Subcutaneous abdominal adipose tissue (tissue), 5 donors: ENCODE measurements around the gene REG3G.

Experiments
- H3K27ac ChIP-seq: one replicate; pipeline ENCODE4 v1.7.0; 2013; ENCODE audit warnings: low read depth, mild to moderate bottlenecking, inconsistent platforms, low read length, moderate library complexity
- H3K27me3 ChIP-seq, 5 donors: one replicate each; pipeline ENCODE4 v1.7.0; 2013; ENCODE audit warnings: low read length in 5 of 5, inconsistent platforms in 1 of 5; ENCODE audit not compliant: control insufficient read depth in 5 of 5, insufficient read depth in 4 of 5
- H3K36me3 ChIP-seq, 5 donors: one replicate each; pipeline ENCODE4 v1.7.0; 2013; ENCODE audit warnings: low read length in 5 of 5; ENCODE audit not compliant: control insufficient read depth in 5 of 5, insufficient read depth in 5 of 5
- H3K4me1 ChIP-seq, 5 donors: one replicate each; pipeline ENCODE4 v1.7.0; 2013; ENCODE audit warnings: low read length in 5 of 5, mild to moderate bottlenecking in 3 of 5, moderate library complexity in 1 of 5; ENCODE audit not compliant: control insufficient read depth in 5 of 5, insufficient read depth in 5 of 5
- H3K4me3 ChIP-seq, 5 donors: one replicate each; pipeline ENCODE4 v1.7.0; 2013; ENCODE audit warnings: low read length in 5 of 5, low read depth in 1 of 5
- H3K9ac ChIP-seq, 5 donors: one replicate each; pipeline ENCODE4 v1.7.0; 2013; ENCODE audit warnings: low read length in 5 of 5, mild to moderate bottlenecking in 4 of 5, moderate library complexity in 3 of 5
- H3K9me3 ChIP-seq, 5 donors: one replicate each; pipeline ENCODE4 v1.7.0; 2013; ENCODE audit warnings: low read length in 5 of 5; ENCODE audit not compliant: control insufficient read depth in 5 of 5
- donor health status: healthy.
- donor health status: healthy.
- donor health status: healthy.
- donor health status: healthy.
- donor health status: healthy.

The REG3G gene

DNA sequence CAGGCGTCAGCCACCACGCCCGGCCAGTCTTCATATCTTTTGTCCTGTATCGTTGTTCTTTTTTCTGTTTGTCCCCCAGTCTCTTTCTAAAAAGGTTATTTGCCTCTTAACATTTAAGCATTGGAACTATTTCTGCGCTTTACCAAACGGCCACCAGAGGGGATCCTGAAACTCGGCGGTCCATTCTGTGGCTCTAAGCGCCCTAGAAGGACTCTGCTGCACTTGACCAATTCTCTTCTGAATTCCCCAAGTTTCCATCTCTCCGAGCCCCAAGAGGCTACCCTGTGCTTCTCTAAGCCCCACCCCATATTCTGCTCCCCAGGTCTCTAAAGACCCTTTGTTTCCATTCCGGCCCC is 33.1 kb upstream of the REG3G start:
- no peak overlapping the region for H3K9ac ChIP-seq
- H3K4me1 ChIP-seq = peaks cover 0 to 10% (median 5%) of the 10 kb centered on the region in 5 donors
- peak overlapping the region in 1 of 5 donors; percentile 18 for H3K4me3 ChIP-seq
- H3K36me3 ChIP-seq = no peaks in the 10 kb centered on the region
- H3K27ac ChIP-seq = no peak overlapping the region
- H3K9me3 ChIP-seq = no peaks in the 10 kb centered on the region
- peaks cover 12 to 33% (median 27%) of the 10 kb centered on the region in 5 donors for H3K27me3 ChIP-seq

DNA sequence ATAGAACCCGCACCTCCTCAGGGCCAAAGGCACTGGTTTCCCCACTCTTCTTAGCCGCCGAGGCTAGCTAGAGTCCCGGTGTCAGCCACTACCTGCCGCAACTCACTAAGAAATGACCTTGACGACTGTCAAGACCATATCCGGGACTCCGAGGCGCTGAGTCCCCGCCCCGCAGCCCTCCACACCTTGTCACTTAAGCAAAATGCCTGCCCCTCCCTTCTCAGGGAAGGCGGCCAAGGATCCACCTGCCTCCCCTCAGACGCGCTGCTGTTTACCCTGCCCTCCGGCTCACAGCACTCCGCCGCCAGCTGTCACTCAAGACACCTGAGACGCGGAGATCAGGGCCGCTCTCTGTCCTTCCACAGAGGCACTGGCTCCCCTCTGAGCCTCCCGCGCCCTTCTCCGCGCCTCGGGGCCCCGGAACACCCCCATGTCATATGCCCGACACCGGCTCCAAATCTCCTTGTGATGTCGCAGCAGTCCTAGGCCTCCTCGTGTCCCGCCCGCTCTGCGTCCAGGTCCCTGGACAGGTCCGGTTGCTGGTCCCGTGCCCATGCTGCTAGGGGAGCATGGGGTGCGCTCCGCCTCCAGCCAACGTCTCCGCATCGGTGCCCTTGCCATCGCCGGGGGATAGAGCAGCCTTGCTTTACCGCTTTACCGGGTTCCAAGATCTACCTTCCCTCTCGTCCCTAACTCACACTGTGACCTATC is 32.5 kb upstream of the REG3G start:
- no peaks in the 10 kb centered on the region for H3K9me3 ChIP-seq
- H3K4me1 ChIP-seq = peaks cover 0 to 10% (median 5%) of the 10 kb centered on the region in 5 donors
- no peak overlapping the region for H3K27ac ChIP-seq
- peaks cover 12 to 33% (median 28%) of the 10 kb centered on the region in 5 donors for H3K27me3 ChIP-seq
- no peak overlapping the region for H3K9ac ChIP-seq
- H3K36me3 ChIP-seq = no peaks in the 10 kb centered on the region
- peak overlapping the region in 1 of 5 donors; percentile 18 for H3K4me3 ChIP-seq

DNA sequence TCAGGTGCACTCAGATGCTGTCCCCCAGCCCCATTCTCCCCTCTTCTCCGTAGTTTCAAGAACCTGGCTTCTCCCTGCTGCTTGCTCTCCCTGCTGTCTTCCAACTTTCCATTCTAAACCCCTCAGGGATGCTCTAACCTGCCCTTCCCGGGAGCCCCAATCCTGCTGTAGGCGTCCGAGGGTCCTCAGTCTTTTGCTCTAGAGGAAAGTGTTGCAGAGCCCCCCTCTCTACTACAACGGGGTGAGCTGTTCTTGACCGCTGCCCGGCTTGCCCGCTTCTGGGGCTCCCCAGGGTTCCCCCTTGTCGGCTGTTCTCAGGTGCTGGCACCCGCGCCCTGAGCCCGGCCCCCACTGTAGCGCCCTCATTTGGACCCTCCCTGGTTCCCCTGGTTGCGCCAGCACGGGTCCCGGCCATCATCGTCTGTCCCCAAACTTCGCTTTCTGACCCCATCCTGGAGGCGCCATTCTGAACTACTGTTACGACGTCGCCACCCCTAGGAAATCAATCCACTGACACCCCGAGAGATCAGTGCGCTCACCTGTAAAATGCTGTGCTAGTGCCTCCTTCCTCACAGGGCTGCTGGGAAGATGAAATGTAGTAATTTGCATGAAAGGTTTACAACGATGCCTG is 31.9 kb upstream of the REG3G start:
- Histone ChIP-seq H3K9me3 (no peaks in the 10 kb centered on the region), H3K4me1 (peaks cover 0 to 10% (median 5%) of the 10 kb centered on the region in 5 donors), H3K9ac (no peak overlapping the region), H3K36me3 (no peaks in the 10 kb centered on the region), H3K27ac (no peak overlapping the region), H3K27me3 (peaks cover 12 to 33% (median 28%) of the 10 kb centered on the region in 5 donors), H3K4me3 (no peak overlapping the region)

DNA sequence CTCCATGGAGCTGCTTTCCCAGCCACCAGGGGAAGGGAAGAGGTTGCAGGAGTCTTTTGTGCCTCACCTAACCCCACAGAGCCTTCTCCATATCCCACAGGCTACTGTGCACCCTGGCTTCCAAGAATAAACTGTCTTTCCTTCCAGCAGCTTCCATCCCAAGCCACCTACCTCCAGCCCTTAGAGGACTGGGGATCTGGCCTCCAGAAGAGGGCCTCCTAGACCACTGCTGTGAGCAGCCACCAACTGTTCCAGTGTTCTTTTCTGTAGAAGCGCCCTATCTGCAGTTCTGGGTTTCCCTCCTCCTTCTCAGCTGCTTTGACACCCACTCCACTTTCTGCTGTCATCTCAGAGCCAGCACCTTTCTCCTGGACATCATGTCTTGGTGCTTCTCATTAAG is 30.7 kb upstream of the REG3G start:
- Histone ChIP-seq H3K27me3 (peaks cover 12 to 33% (median 28%) of the 10 kb centered on the region in 5 donors), H3K9me3 (no peaks in the 10 kb centered on the region), H3K36me3 (no peaks in the 10 kb centered on the region), H3K27ac (no peak overlapping the region), H3K4me3 (no peak overlapping the region), H3K9ac (no peak overlapping the region), H3K4me1 (peaks cover 0 to 10% (median 5%) of the 10 kb centered on the region in 5 donors)

DNA sequence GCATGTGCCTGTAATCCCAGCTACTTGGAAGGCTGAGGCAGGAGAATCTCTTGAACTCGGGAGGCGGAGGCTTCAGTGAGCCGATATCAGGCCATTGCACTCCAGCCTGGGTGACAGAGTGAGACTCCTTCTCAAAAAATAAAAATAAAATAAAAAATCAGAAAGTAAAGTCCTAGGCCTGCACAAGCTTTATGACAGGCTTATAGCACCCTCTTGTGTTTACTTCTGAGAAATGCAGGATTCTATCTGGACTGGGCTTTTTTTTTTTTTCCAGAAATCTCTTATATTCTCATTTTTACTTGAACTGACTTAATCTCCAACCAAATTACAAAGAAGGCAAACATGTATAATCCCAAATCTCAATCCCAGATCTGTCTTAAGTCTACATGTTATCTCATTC is 26.1 kb upstream of the REG3G start:
- H3K4me3 ChIP-seq = no peak overlapping the region
- H3K9me3 ChIP-seq = no peaks in the 10 kb centered on the region
- no peak overlapping the region for H3K9ac ChIP-seq
- H3K27me3 ChIP-seq = peaks cover 0 to 8% (median 7%) of the 10 kb centered on the region in 5 donors
- no peaks in the 10 kb centered on the region for H3K4me1 ChIP-seq
- H3K36me3 ChIP-seq = no peaks in the 10 kb centered on the region
- no peak overlapping the region for H3K27ac ChIP-seq

DNA sequence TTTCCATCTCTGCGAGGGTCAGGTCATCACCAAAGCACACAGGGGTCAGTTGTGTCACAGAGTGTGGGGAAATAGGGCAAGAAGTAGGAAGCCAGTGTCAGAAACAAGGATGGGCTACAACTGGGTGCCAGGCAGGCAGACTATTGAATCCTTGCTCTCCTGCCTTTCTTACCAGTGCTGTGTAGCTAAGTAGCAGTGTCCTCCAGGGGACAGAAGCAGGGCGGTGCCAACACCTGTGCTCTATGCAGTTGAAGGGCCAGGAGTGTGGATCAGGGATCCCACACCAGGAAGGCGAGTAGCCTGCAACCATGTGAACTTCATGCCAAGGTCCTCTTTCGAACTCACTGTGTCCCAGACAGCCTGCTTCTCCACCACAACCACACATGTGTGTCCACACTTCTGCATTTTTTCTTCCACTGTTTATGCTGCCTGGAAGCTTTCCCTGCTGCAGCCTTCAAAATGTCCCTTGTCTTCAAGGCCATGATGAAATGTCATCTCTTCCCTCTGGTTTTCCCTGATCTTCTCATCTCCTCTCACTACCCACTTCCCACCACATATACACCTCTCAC is 25.4 kb upstream of the REG3G start:
- H3K4me3 ChIP-seq = no peak overlapping the region
- H3K36me3 ChIP-seq = no peaks in the 10 kb centered on the region
- no peak overlapping the region for H3K27ac ChIP-seq
- no peaks in the 10 kb centered on the region for H3K9me3 ChIP-seq
- no peak overlapping the region for H3K9ac ChIP-seq
- H3K4me1 ChIP-seq = no peaks in the 10 kb centered on the region
- H3K27me3 ChIP-seq = peaks cover 0 to 3% (median under 1%) of the 10 kb centered on the region in 5 donors

DNA sequence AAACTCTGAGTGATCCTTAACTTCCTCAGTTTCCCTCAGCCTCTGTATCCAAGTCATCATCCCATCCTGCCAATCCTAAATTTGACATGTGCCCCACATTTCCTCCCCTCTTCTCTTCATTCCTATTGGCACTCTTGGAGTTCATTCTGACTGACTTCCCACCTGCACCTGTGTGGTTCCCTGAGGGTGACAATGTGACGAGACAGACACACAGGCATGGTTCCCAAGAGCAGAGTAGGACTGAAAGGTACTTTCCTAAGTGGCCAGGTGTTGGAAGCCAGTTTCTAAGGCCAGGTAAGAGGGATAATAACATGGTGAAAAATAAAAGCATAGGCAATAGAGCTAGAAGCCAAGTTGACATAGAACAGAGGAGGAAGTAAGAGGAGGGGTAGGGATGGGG is 24.2 kb upstream of the REG3G start:
- Histone ChIP-seq H3K27ac (no peak overlapping the region), H3K36me3 (no peaks in the 10 kb centered on the region), H3K4me1 (no peaks in the 10 kb centered on the region), H3K4me3 (no peak overlapping the region), H3K27me3 (peaks cover 0 to 3% (median 0%) of the 10 kb centered on the region in 5 donors), H3K9me3 (no peaks in the 10 kb centered on the region), H3K9ac (no peak overlapping the region)

DNA sequence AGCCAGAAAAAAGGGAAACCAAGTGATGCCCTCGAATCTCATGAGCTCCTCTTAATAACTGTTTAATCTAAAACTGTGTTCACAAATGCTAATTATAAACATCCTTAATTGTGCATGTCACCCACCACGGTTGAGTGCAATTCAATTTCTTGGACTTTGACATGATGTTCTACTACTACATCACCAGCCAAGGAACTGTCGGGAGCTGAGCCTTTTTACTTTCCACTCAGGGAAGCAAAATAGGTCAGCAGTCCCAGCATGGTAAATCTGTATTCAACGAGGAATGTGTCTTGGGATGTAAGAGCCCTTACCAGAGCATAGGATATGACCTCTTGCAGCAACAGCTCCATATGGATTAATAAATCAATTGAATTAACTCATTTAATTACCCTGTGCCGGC is 20.8 kb upstream of the REG3G start:
- Histone ChIP-seq H3K4me3 (no peak overlapping the region), H3K36me3 (no peaks in the 10 kb centered on the region), H3K27me3 (peaks cover 0 to 3% (median 0%) of the 10 kb centered on the region in 5 donors), H3K4me1 (no peaks in the 10 kb centered on the region), H3K27ac (no peak overlapping the region), H3K9me3 (no peaks in the 10 kb centered on the region), H3K9ac (no peak overlapping the region)

DNA sequence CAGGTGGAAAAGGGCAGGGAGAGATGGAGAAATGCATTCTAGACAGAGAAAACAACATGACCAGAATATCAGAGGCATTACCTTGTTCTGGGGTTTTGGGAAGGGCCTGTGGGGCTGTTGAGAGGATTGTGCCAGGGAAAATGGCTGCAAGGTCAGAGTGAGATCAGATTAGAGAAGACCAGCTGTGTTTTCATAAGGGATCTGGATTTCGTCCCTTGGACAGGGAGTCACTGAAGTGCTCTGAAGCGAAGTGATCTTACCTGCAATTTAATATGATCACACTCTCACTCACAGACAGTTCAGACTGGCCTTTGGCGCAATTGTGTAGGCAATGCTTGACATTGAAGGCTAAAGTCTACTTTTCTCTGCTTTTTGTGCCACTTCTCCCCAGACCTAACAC is 20.3 kb upstream of the REG3G start:
- H3K36me3 ChIP-seq = no peaks in the 10 kb centered on the region
- H3K27me3 ChIP-seq = peaks cover 0 to 3% (median 0%) of the 10 kb centered on the region in 5 donors
- H3K27ac ChIP-seq = no peak overlapping the region
- H3K9me3 ChIP-seq = no peaks in the 10 kb centered on the region
- no peaks in the 10 kb centered on the region for H3K4me1 ChIP-seq
- H3K9ac ChIP-seq = no peak overlapping the region
- no peak overlapping the region for H3K4me3 ChIP-seq

DNA sequence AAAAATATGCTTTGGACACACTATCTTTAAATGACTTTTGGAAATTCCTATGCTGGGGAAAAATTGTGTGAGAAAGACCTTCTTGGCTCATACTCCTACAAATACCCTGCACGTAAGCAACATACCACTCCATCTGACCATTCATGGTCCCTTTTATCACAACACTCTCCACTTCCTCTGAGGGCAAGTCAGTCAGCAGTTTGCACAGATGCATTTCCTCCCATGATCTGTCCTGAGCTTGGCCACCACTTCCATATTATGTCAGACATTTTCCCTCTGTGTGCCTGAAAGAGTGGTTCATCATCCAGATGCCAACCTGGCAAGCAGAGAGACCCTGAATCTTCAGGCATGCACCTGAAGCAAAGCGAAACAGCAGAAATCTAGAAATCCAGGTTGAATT is 16.1 kb upstream of the REG3G start:
- Histone ChIP-seq H3K9ac (no peak overlapping the region), H3K36me3 (no peaks in the 10 kb centered on the region), H3K27ac (no peak overlapping the region), H3K4me1 (no peaks in the 10 kb centered on the region), H3K9me3 (no peaks in the 10 kb centered on the region), H3K4me3 (no peak overlapping the region), H3K27me3 (peaks cover 0 to 3% (median 0%) of the 10 kb centered on the region in 5 donors)
